DND-41 (cell line): ENCODE measurements around the gene KRTAP2-2.

Experiments
- ATAC-seq: fragments of 200-7000 bp; cut with Tn5 transposase; 3 replicates; pipeline ENCODE4 v1.9.1; 2021; ENCODE audit warnings: low read depth; ENCODE audit not compliant: insufficient read depth
- DNase-seq: peaks from one replicate; pipeline ENCODE4 v3.0.0-alpha.2; 2020
- H2AFZ ChIP-seq: 2 replicates; pipeline ENCODE4 v1.6.0; 2012; ENCODE audit warnings: low read depth, low read length
- H3K27ac ChIP-seq: 2 replicates; pipeline ENCODE4 v1.5.1; 2012; ENCODE audit warnings: low read length, inconsistent platforms
- H3K27me3 ChIP-seq: fragments of 200-600 bp; sonication (generic); 2 replicates; pipeline ENCODE4 v1.6.0; 2012; ENCODE audit warnings: low read length, mild to moderate bottlenecking, inconsistent platforms; ENCODE audit not compliant: insufficient read depth, poor library complexity
- H3K36me3 ChIP-seq: 2 replicates; pipeline ENCODE4 v1.5.1; 2012; ENCODE audit warnings: low read length, inconsistent platforms; ENCODE audit not compliant: insufficient read depth
- H3K4me1 ChIP-seq: 2 replicates; pipeline ENCODE4 v1.5.1; 2012; ENCODE audit warnings: mild to moderate bottlenecking, low read length; ENCODE audit not compliant: insufficient read depth
- H3K4me2 ChIP-seq: 2 replicates; pipeline ENCODE4 v1.6.0; 2012; ENCODE audit warnings: mild to moderate bottlenecking, moderate library complexity, low read length, inconsistent platforms; ENCODE audit not compliant: insufficient read depth
- H3K4me3 ChIP-seq, 2 experiments: fragments of 200-600 bp in 1 of 2; shearing (Covaris generic) in 1 of 2; 2 replicates each; pipeline ENCODE4 v1.5.1; 2012 to 2016; ENCODE audit warnings: inconsistent platforms in 2 of 2, low read length in 2 of 2, mild to moderate bottlenecking in 2 of 2, low read depth in 1 of 2, moderate library complexity in 1 of 2
- H3K79me2 ChIP-seq: 2 replicates; pipeline ENCODE4 v1.6.0; 2012; ENCODE audit warnings: low read length, inconsistent platforms; ENCODE audit not compliant: insufficient read depth
- H3K9ac ChIP-seq: 2 replicates; pipeline ENCODE4 v1.6.0; 2012; ENCODE audit warnings: low read depth, mild to moderate bottlenecking, inconsistent platforms, low read length, moderate library complexity
- H3K9me3 ChIP-seq: 2 replicates; pipeline ENCODE4 v1.5.1; 2012; ENCODE audit warnings: low read length, moderate library complexity, mild to moderate bottlenecking, inconsistent platforms; ENCODE audit not compliant: insufficient read depth, severe bottlenecking
- H4K20me1 ChIP-seq: 2 replicates; pipeline ENCODE4 v1.6.0; 2012; ENCODE audit warnings: low read length; ENCODE audit not compliant: insufficient read depth
- CTCF ChIP-seq: IDR thresholded peaks from 2 replicates; pipeline ENCODE4 v1.5.1; 2012; ENCODE audit warnings: borderline replicate concordance, low read length, moderate library complexity, mild to moderate bottlenecking; ENCODE audit not compliant: poor library complexity, severe bottlenecking; ENCODE audit errors: extremely low read depth
- EZH2 ChIP-seq: IDR thresholded peaks from 3 replicates; pipeline ENCODE4 v1.6.1; 2012; ENCODE audit warnings: borderline replicate concordance, low read depth, mild to moderate bottlenecking, moderate library complexity, low read length, inconsistent platforms; ENCODE audit not compliant: severe bottlenecking

KRTAP2-2 gene

GRCh38 chr17:41024697-41025096, 30.3 kb downstream of the KRTAP2-2 start:
- H3K4me1 ChIP-seq, result no peaks in the 10 kb centered on the region
- no peak for ATAC-seq
- H3K9ac ChIP-seq, result no peak overlapping the region
- no peaks in the 10 kb centered on the region for H3K79me2 ChIP-seq
- no peak overlapping the region for H3K4me3 ChIP-seq
- no peak overlapping the region for H3K27ac ChIP-seq
- no peak overlapping the region for H2AFZ ChIP-seq
- H3K36me3 ChIP-seq, result no peaks in the 10 kb centered on the region
- TF ChIP-seq EZH2 (no peak), CTCF (no peak)
- H3K4me2 ChIP-seq, result no peak overlapping the region
- H3K9me3 ChIP-seq, result no peaks in the 10 kb centered on the region
- no peaks in the 10 kb centered on the region for H4K20me1 ChIP-seq
- peaks cover 12% of the 10 kb centered on the region for H3K27me3 ChIP-seq
- no peak for DNase-seq

DNA sequence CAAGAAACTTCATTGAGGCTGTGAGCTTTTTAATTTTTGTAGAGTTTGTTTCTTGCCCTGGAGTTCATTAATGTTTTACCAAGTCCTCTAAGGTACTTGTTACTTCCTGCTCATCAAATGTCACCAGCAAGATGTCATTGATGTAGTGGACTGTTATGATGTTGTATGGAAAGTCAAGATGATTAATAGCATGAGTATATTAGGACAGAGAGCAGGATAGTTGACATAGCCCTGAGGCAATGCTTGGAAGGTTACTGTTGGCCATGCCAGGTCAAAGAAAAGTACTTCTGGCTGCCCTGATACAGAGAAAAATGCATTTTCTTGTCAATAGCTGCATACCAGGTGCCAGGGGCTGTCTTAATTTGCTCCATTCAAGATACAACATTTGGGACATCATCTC, 34.7 kb downstream of the KRTAP2-2 start:
- H3K4me1 ChIP-seq, result no peaks in the 10 kb centered on the region
- ATAC-seq (no peak), DNase-seq (no peak)
- H2AFZ ChIP-seq, result no peak overlapping the region
- peaks cover 10% of the 10 kb centered on the region for H3K27me3 ChIP-seq
- no peak overlapping the region for H3K27ac ChIP-seq
- H3K4me2 ChIP-seq, result no peak overlapping the region
- H4K20me1 ChIP-seq, result no peaks in the 10 kb centered on the region
- no peak overlapping the region for H3K9ac ChIP-seq
- TF ChIP-seq CTCF (no peak), EZH2 (no peak)
- no peaks in the 10 kb centered on the region for H3K36me3 ChIP-seq
- H3K79me2 ChIP-seq, result no peaks in the 10 kb centered on the region
- H3K9me3 ChIP-seq, result no peaks in the 10 kb centered on the region
- H3K4me3 ChIP-seq, result no peak overlapping the region

DNA sequence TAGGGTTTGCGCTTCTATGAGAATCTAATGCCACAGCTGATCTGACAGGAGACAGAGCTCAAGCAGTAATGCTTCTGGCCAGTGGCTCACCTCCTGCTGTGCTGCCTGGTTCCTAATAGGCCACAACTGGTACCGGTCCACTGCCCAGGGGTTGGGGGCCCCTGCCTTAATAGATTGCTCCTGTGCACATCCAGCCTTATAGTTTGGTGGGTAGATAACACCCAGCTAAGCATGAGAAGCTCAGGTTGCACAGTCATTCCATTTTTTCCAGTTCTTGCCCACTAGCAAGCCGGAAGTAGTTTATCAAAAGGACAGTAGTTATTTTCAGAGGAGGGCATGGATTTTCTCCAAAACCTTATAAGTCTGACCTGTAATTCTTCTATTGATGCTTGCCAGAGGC, 35.6 kb downstream of the KRTAP2-2 start:
- Histone ChIP-seq H3K27ac (no peak overlapping the region), H3K4me1 (no peaks in the 10 kb centered on the region), H3K4me3 (no peak overlapping the region), H4K20me1 (no peaks in the 10 kb centered on the region), H3K27me3 (peaks cover 10% of the 10 kb centered on the region), H3K79me2 (no peaks in the 10 kb centered on the region), H3K4me2 (no peak overlapping the region), H3K9ac (no peak overlapping the region), H3K9me3 (no peaks in the 10 kb centered on the region), H3K36me3 (no peaks in the 10 kb centered on the region), H2AFZ (no peak overlapping the region)
- TF ChIP-seq CTCF, result no peak
- no peak for TF ChIP-seq EZH2
- ATAC-seq (no peak), DNase-seq (no peak)

DNA sequence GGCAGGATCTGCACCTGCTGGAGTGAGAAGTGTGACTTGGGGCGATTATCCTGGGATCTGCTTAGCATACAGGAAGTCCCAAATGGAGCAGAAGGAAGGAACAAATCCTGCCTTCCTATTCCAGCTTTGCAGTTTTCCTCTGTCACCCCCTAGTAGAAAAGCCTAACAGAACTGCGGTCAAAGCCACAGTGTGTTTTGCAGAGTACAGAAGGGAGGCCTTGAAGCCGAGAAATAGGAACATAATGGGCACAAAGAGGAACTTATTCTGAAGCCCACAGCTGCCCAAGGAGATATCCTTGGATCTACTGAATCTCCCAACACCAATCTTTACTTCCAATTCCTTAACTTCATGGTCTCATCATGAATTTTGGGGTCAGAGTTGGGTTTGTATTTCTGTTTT, 36.5 kb downstream of the KRTAP2-2 start:
- Histone ChIP-seq H3K79me2 (no peaks in the 10 kb centered on the region), H3K4me3 (no peak overlapping the region), H3K36me3 (no peaks in the 10 kb centered on the region), H3K9ac (no peak overlapping the region), H3K27ac (no peak overlapping the region), H4K20me1 (no peaks in the 10 kb centered on the region), H3K4me2 (no peak overlapping the region), H3K27me3 (peaks cover 10% of the 10 kb centered on the region), H3K4me1 (no peaks in the 10 kb centered on the region), H3K9me3 (no peaks in the 10 kb centered on the region), H2AFZ (no peak overlapping the region)
- TF ChIP-seq EZH2 (no peak), CTCF (no peak)
- no peak for ATAC-seq
- no peak for DNase-seq
